GM18870 (cell line): ENCODE data around the gene TNFAIP8.

ENCODE experiments used
- ATAC-seq: cut with Tn5 transposase; IDR thresholded peaks from one replicate; pipeline ENCODE4 v1.9.1; 2021; ENCODE audit warnings: moderate library complexity; ENCODE audit not compliant: unreplicated experiment

TNFAIP8 gene

GRCh38 chr5:119355685-119356611 lies at the start of gene TNFAIP8:
Gene TNFAIP8, plus strand, starts transcription at chr5:119356019. Its CDS starts 72 bp downstream, at chr5:119356091.
- no peak for ATAC-seq

- ATAC-seq: no peak
Measured at GRCh38 chr5:119307170-119307569, 48.6 kb upstream of the TNFAIP8 start.

GRCh38 chr5:119309326-119309725 lies 46.5 kb upstream of the TNFAIP8 start:
- peak; percentile 0 for ATAC-seq

DNA sequence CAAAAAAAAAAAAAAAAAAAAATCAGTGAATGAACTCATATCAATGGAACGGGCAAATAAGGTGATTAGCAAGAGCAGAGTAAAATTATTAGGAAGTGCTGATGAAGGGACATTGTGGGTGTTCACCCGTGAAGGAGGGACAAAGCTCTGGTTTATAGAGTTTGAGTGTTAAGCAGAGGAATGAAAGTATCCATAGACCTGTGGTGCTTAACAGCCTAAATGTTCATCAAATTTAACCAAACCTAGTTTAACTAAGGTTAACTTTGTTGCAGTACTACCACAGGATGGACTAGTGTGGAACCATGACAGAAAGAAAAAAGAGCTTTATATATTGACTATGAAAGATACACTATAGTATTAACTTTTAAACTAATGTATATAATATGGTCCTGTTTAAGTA lies 44.1 kb upstream of the TNFAIP8 start:
- ATAC-seq: no peak

- no peak for ATAC-seq
Measured at GRCh38 chr5:119312403-119312802, 43.4 kb upstream of the TNFAIP8 start.

GRCh38 chr5:119313197-119313596 lies 42.6 kb upstream of the TNFAIP8 start:
- no peak for ATAC-seq

- ATAC-seq: no peak
Measured at GRCh38 chr5:119313658-119314605, 41.9 kb upstream of the TNFAIP8 start.

DNA sequence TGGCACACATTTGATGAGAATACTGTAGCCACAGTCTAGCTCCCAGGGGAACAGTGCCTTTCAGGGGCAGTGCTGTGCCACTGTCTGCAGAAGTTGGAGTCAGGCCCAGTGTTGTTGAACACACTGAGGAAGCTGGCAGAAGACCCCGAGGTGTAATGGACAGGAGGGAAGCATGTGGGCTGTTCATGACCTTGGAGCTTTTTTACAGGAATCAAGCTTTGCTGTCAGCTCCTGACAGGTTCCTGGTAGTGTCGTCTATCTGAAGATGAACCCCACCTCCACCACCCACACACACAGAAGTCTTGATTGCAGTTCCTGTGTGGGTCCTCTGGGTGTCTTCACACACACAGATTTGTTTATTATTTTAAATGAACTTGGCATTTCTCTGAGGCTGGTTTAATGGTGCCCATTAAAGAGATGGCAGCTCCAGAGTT lies 40.3 kb upstream of the TNFAIP8 start:
- ATAC-seq: peak; percentile 66

- ATAC-seq: no peak
Measured at GRCh38 chr5:119316086-119316485, 39.7 kb upstream of the TNFAIP8 start.

GRCh38 chr5:119316906-119317305 lies 38.9 kb upstream of the TNFAIP8 start:
- ATAC-seq: no peak

GRCh38 chr5:119318256-119318894 lies 37.4 kb upstream of the TNFAIP8 start:
- ATAC-seq: peak; percentile 51

DNA sequence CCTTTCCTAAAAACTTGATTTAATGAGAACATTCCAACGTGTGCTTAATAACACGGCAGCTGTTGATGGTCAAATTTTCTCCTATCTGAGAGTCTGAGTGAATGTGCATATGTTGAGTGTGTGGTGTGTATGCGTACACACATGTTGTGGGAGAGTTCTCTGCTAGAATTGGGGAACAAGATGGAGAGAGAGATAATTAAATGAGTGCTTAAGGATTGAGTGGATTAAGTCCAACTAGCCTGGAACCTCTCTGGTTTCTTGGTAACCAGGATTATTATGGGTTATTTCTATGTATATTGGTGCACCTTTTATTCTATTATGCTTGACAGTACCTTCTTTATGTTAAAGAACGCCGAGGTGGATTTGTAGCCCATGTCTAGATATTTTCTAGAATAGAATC lies 36.4 kb upstream of the TNFAIP8 start:
- ATAC-seq: no peak

- no peak for ATAC-seq
Measured at GRCh38 chr5:119319890-119320289, 35.9 kb upstream of the TNFAIP8 start.

- ATAC-seq: no peak
Measured at GRCh38 chr5:119321569-119322311, 34.1 kb upstream of the TNFAIP8 start.

DNA sequence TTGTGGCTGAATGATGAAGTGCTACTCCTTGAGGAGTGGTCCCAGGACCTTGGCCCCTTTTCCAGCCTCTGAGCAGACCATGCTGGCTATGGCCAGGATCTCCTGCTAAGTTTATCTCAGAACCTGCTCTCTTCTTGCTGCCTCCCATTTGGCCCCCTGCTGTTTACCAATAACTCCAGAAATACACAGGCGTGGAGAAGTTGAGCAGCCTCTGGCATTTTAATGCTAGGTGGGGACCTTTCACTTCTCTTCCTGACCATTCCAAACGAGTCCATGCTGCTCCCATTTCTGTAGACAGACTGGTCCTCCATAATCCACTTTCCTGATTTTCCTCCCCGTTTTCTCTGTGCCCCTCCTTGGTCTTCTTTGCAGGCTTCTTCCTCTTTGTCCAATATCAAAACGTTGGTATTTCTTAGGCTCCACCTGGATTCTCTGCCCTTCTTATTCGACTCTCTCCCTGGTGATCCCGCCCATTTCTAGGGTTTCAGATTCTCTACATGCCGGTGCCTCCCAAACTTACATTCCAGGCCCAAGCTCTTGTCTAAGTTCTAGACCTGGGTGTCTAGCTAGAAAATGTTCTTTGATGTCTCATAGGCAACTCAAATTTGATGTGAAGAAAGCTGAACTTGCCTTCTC lies 33.4 kb upstream of the TNFAIP8 start:
- ATAC-seq: no peak

GRCh38 chr5:119322948-119323537 lies 32.8 kb upstream of the TNFAIP8 start:
- peak; percentile 64 for ATAC-seq

DNA sequence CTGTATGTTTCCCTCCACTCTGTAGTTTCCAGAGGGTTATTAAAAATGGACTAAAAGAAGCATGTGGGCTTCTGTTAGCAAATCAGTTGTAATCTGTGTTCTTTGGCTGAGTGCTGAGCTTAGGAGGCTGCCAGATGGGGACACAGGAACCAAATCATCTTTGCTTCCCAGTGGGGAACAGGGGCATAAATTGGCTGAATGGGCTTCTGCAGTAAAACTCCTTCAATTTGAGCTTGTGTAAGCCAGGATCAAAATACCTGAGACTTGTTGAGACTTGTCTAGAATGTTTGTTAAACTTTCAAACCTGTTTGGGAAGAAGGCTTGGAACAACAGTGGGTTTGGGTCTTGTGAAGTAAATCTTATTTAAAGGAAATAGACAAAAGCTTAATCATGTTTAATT lies 32.2 kb upstream of the TNFAIP8 start:
- no peak for ATAC-seq

GRCh38 chr5:119324842-119325241 lies 31.0 kb upstream of the TNFAIP8 start:
- ATAC-seq: no peak

- no peak for ATAC-seq
Measured at GRCh38 chr5:119327018-119327417, 28.8 kb upstream of the TNFAIP8 start.
